K562 (cell line): ENCODE measurements around the gene AGAP1. TPM values are rescaled to one million over a fixed set of nuclear protein-coding genes. Genes with fewer than 3 reads are reported as not detected.

Experiments used
- ATAC-seq: fragments of 200-7000 bp; cut with Tn5 transposase; 3 replicates; pipeline ENCODE4 v1.9.1; 2020; ENCODE audit warnings: moderate library complexity
- BruUV-seq: library from RNA; stranded (reverse); fragments of 400-500 nt; replicated peaks from 2 replicates; lab custom pipeline; 2021; lab: Mats Ljungman, UMichigan
- CTCF ChIA-PET: fragments of 300-600 bp; formaldehyde crosslinking; extraction: SDS; loops from one replicate; lab custom pipeline; 2021; ENCODE audit warnings: low intra/inter-chr PET ratio; lab: Yijun Ruan, JAX
- POLR2A ChIA-PET: fragments of 300-600, 350-650 bp; sonication (Branson Sonifier 250); formaldehyde crosslinking; extraction: SDS; loops from one replicate; lab custom pipeline; 2021; ENCODE audit warnings: antibody characterized with exemption, inconsistent platforms; lab: Yijun Ruan, JAX
- DNase-seq, 4 experiments: peaks; one replicate each; pipeline versions ENCODE4 v3.0.0 to v3.0.0-alpha.2; 2011 to 2018; ENCODE audit warnings: low spot score in 3 of 4, mixed read lengths in 3 of 4; ENCODE audit errors: extremely low read depth in 1 of 4
- FAIRE-seq: peaks from 2 replicates; lab custom pipeline; 2011; peaks lifted over from hg19 to GRCh38; lab: Jason Lieb, UNC
- H2AFZ ChIP-seq: 2 replicates; pipeline ENCODE4 v1.6.0; 2011; ENCODE audit warnings: low read depth, low read length, control low read depth, inconsistent platforms
- H3K27ac ChIP-seq: fragments of 200-600 bp; 3 replicates; pipeline ENCODE4 v1.8.0; 2011; ENCODE audit warnings: low read depth, mild to moderate bottlenecking, control low read depth, inconsistent platforms, low read length, moderate library complexity, mixed read lengths; ENCODE audit errors: extremely low read depth
- H3K27me3 ChIP-seq, 2 experiments: fragments of 300-600 bp in 1 of 2; 2 replicates in 1 of 2; 3 replicates in 1 of 2; pipeline versions ENCODE4 v1.6.0 to v1.8.0; 2011; ENCODE audit warnings: inconsistent platforms in 2 of 2, low read length in 2 of 2, mild to moderate bottlenecking in 1 of 2, mixed read lengths in 1 of 2, moderate library complexity in 1 of 2; ENCODE audit not compliant: control insufficient read depth in 2 of 2, insufficient read depth in 2 of 2
- H3K36me3 ChIP-seq: fragments of 300-600 bp; 3 replicates; pipeline ENCODE4 v1.8.0; 2011; ENCODE audit warnings: mild to moderate bottlenecking, low read length, inconsistent platforms; ENCODE audit not compliant: control insufficient read depth, insufficient read depth
- H3K4me1 ChIP-seq, 2 experiments: fragments of 200-600 bp in 1 of 2; replicated peaks in 1 of 2; 2 replicates in 1 of 2; 3 replicates in 1 of 2; pipeline versions ENCODE4 v1.5.1 to v1.8.0; 2011; ENCODE audit warnings: inconsistent platforms in 2 of 2, low read length in 2 of 2, mild to moderate bottlenecking in 1 of 2, mixed read lengths in 1 of 2, moderate library complexity in 1 of 2; ENCODE audit not compliant: control insufficient read depth in 2 of 2, insufficient read depth in 2 of 2
- H3K4me2 ChIP-seq: 2 replicates; pipeline ENCODE4 v1.6.1; 2011; ENCODE audit warnings: low read length, control low read depth, inconsistent platforms, mixed read lengths; ENCODE audit not compliant: insufficient read depth
- H3K4me3 ChIP-seq: fragments of 200-600 bp; sonication (generic), shearing (Covaris generic); 2 replicates; pipeline ENCODE4 v1.5.1; 2016; ENCODE audit warnings: control low read depth, inconsistent platforms
- H3K79me2 ChIP-seq: fragments of 200-600 bp; 3 replicates; pipeline ENCODE4 v1.8.0; 2011; ENCODE audit warnings: low read length, inconsistent platforms; ENCODE audit not compliant: control insufficient read depth, insufficient read depth
- H3K9ac ChIP-seq, 2 experiments: 2 replicates each; pipeline versions ENCODE4 v1.6.0 to v1.6.1; 2011; ENCODE audit warnings: low read depth in 2 of 2, low read length in 2 of 2, control low read depth in 1 of 2, inconsistent platforms in 1 of 2, mild to moderate bottlenecking in 1 of 2, mixed read lengths in 1 of 2; ENCODE audit not compliant: insufficient read depth in 1 of 2
- H3K9me1 ChIP-seq: one replicate; pipeline ENCODE4 v1.6.0; 2011; ENCODE audit warnings: inconsistent platforms, mild to moderate bottlenecking, low read length, moderate library complexity; ENCODE audit not compliant: control insufficient read depth, insufficient read depth
- H3K9me3 ChIP-seq: replicated peaks from 2 replicates; pipeline ENCODE4 v1.5.1; 2011; ENCODE audit warnings: low read depth, low read length, inconsistent platforms; ENCODE audit not compliant: control insufficient read depth, insufficient read depth
- H4K20me1 ChIP-seq: replicated peaks from 2 replicates; pipeline ENCODE4 v1.6.1; 2011; ENCODE audit warnings: low read length, inconsistent platforms, mixed read lengths; ENCODE audit not compliant: control insufficient read depth, insufficient read depth
- CREB3L1 ChIP-seq: fragments of 450-650 bp; IDR thresholded peaks from 2 replicates; pipeline ENCODE4 v1.6.1; 2014; ENCODE audit warnings: low read depth, mild to moderate bottlenecking, moderate library complexity, borderline replicate concordance
- HMBOX1 ChIP-seq: sonication (generic); IDR thresholded peaks from 2 replicates; pipeline ENCODE4 v1.6.1; 2016
- IRF1 ChIP-seq: sonication (generic); formaldehyde crosslinking; IDR thresholded peaks from 2 replicates; pipeline ENCODE4 v1.8.0; 2022; ENCODE audit warnings: missing genetic modification reagents, mild to moderate bottlenecking, borderline replicate concordance
- MXI1 ChIP-seq: IDR thresholded peaks from 2 replicates; pipeline ENCODE4 v1.6.1; 2011; ENCODE audit warnings: low read depth, mild to moderate bottlenecking, improper control_type of control experiment, low read length
- NCOA2 ChIP-seq, 2 experiments: fragments of 450-650 bp; IDR thresholded peaks; 2 replicates each; pipeline ENCODE4 v1.6.1; 2018; ENCODE audit warnings: mild to moderate bottlenecking in 2 of 2, moderate library complexity in 1 of 2; ENCODE audit not compliant: partially characterized antibody in 2 of 2
- POLR2AphosphoS5 ChIP-seq: IDR thresholded peaks from 2 replicates; pipeline ENCODE4 v1.6.1; 2011; ENCODE audit warnings: mild to moderate bottlenecking, low read depth, low read length, moderate library complexity; ENCODE audit not compliant: control insufficient read depth, insufficient read depth
- RBM22 ChIP-seq: fragments of 200-400 bp; formaldehyde crosslinking; IDR thresholded peaks from 2 replicates; pipeline ENCODE4 v1.6.1; 2018; ENCODE audit warnings: low read length, low read depth; ENCODE audit not compliant: poor library complexity, severe bottlenecking
- SAFB2 ChIP-seq: fragments of 200-400 bp; formaldehyde crosslinking; IDR thresholded peaks from 2 replicates; pipeline ENCODE4 v1.6.1; 2018; ENCODE audit warnings: borderline replicate concordance, low read length, low read depth, moderate library complexity; ENCODE audit not compliant: severe bottlenecking
- SMARCE1 ChIP-seq: fragments of 450-650 bp; IDR thresholded peaks from 2 replicates; pipeline ENCODE4 v1.7.1; 2016; ENCODE audit warnings: mild to moderate bottlenecking
- WHSC1 ChIP-seq: IDR thresholded peaks from one replicate; pipeline ENCODE4 v1.6.1; 2012; ENCODE audit warnings: low read length, control low read depth, inconsistent platforms
- ZNF347 ChIP-seq: fragments of 450-650 bp; formaldehyde crosslinking; IDR thresholded peaks from 2 replicates; pipeline ENCODE4 v1.4.0; 2020; ENCODE audit warnings: low read depth, mild to moderate bottlenecking, moderate library complexity
- ZNF354B ChIP-seq: fragments of 250-450 bp; sonication (Bioruptor Pico); IDR thresholded peaks from 2 replicates; pipeline ENCODE4 v1.4.0; 2020
- ZNF384 ChIP-seq: IDR thresholded peaks from 2 replicates; pipeline ENCODE4 v1.6.1; 2012; ENCODE audit warnings: low read depth, low read length, improper control_type of control experiment
- ZNF644 ChIP-seq: fragments of 200-800 bp; sonication (Bioruptor generic); IDR thresholded peaks from 2 replicates; pipeline ENCODE4 v1.6.1; 2016; ENCODE audit warnings: low read depth, missing genetic modification characterization, missing compliant biosample characterization
- WGBS: fragments of 100-300 bp; shearing (Covaris generic); methylation state at CpG from one replicate; pipeline ENCODE4 v1.1.6; 2016; ENCODE audit warnings: low coverage, mixed read lengths; ENCODE audit not compliant: insufficient coverage; ENCODE audit errors: missing lambda C conversion rate; 5-methylcytosine and 5-hydroxymethylcytosine counted together
- in situ Hi-C: fragments of 300-500 bp; cut with MboI; formaldehyde crosslinking; loops from 4 replicates; pipeline ENCODE4 v1.15.0; 2018; ENCODE audit warnings: inconsistent platforms, mixed read lengths
- intact Hi-C: fragments of 100-400 bp; cut with micrococcal nuclease; formaldehyde crosslinking; loops from 2 replicates; pipeline ENCODE4 v1.14.2; 2022
- polyA plus RNA-seq, 8 experiments: library from polyadenylated mRNA; depleted of rRNA in 4 of 8; stranded (reverse) in 5 of 8; unstranded in 3 of 8; fragments of >200 nt; fragmentation: Nextera tagmentation in 2 of 8; fragmentation: Illumina TruSeq in 1 of 8; extraction: Ambion mirVana in 2 of 8; extraction: Trizol in 1 of 8; gene quantifications; 2 replicates each; pipeline versions ENCODE4 v1.2.1 to v1.2.3, GENCODE V29; 2011 to 2014; ENCODE audit warnings: inconsistent platforms in 1 of 8, missing spikeins in 1 of 8
- total RNA-seq, 7 experiments: library from RNA; depleted of rRNA in 6 of 7; stranded (reverse); fragments of >200 nt in 6 of 7; fragmentation: Illumina TruSeq in 2 of 7; extraction: Trizol in 2 of 7; gene quantifications; 2 replicates each; pipeline versions ENCODE4 v1.2.1 to v1.2.3, GENCODE V29; 2011 to 2021; ENCODE audit warnings: low replicate concordance in 1 of 7

Gene AGAP1
- total and polyA plus RNA-seq, 9 of the 15 experiments (the other 6 are each of a cell fraction or from before 2014, with no cell fraction given) = 1.3 to 24.0 (median 10.6) TPM

- ChIA-PET CTCF (no interaction called here), POLR2A (no interaction called here)
- no peaks in the 10 kb centered on the region for H3K9me1 ChIP-seq
- 0 out of 5 replicates have a peak, but pooled peaks cover 0 to 4% of the 10 kb centered on the region in 2 experiments for H3K4me1 ChIP-seq
- 0 out of 3 replicates have a peak, but pooled peaks cover 3% of the 10 kb centered on the region for H3K36me3 ChIP-seq
- no peak overlapping the region for H3K4me2 ChIP-seq
- whole genome bisulfite sequencing = 33% methylated on average over 3 of the region's 17 CpGs
- intact Hi-C loops = no loop called here
- no peaks in the 10 kb centered on the region for H3K27me3 ChIP-seq
- H4K20me1 ChIP-seq = no peaks in the 10 kb centered on the region
- H3K79me2 ChIP-seq = no peaks in the 10 kb centered on the region
- H3K9ac ChIP-seq = no peak overlapping the region
- ATAC-seq (no peak), FAIRE-seq (no peak), DNase-seq (no peak)
- no TSS peak for BruUV-seq
- no peak overlapping the region for H3K27ac ChIP-seq
- TF ChIP-seq POLR2AphosphoS5 (no peak), RBM22 (peak; percentile 18), ZNF347 (CRISPR knock-in tag) (no peak), HMBOX1 (no peak), MXI1 (no peak)
- in situ Hi-C loops = no loop called here
- no peak overlapping the region for H3K4me3 ChIP-seq
- no peaks in the 10 kb centered on the region for H3K9me3 ChIP-seq
- no peak overlapping the region for H2AFZ ChIP-seq
These were observed 634.5 kb downstream of the AGAP1 start for GRCh38 chr2:236128321-236128720.

GRCh38 chr2:236129935-236130334, 636.1 kb downstream of the AGAP1 start:
- intact Hi-C loops = no loop called here
- no peak overlapping the region for H3K4me3 ChIP-seq
- ChIA-PET POLR2A (no interaction called here), CTCF (interaction anchor here (0.6 kb wide), 1 partner anchor 27 kb away, joined by 3 read pairs; no protein-coding TSS in a partner anchor)
- BruUV-seq = no TSS peak
- H3K36me3 ChIP-seq = no peaks in the 10 kb centered on the region
- H2AFZ ChIP-seq = no peak overlapping the region
- no peaks in the 10 kb centered on the region for H4K20me1 ChIP-seq
- FAIRE-seq (no peak), DNase-seq (no peak), ATAC-seq (no peak)
- no peak overlapping the region for H3K9ac ChIP-seq
- in situ Hi-C loops = no loop called here
- H3K4me1 ChIP-seq = 0 out of 5 replicates have a peak, but pooled peaks cover 0 to 4% of the 10 kb centered on the region in 2 experiments
- no peak overlapping the region for H3K4me2 ChIP-seq
- no peaks in the 10 kb centered on the region for H3K27me3 ChIP-seq
- no peaks in the 10 kb centered on the region for H3K9me3 ChIP-seq
- H3K79me2 ChIP-seq = no peaks in the 10 kb centered on the region
- no peaks in the 10 kb centered on the region for H3K9me1 ChIP-seq
- WGBS = 86% methylated on average over 2 of the region's 4 CpGs
- no peak overlapping the region for H3K27ac ChIP-seq
- TF ChIP-seq NCOA2 (IDR thresholded peaks at IDR 0.05; ENCODE audit: partially characterized antibody in 2 of 2) (no peak), SAFB2 (no peak), ZNF354B (CRISPR knock-in tag) (no peak), SMARCE1 (no peak), ZNF644 (tag) (no peak), ZNF384 (no peak), IRF1 (CRISPR knock-in tag) (no peak), WHSC1 (no peak), CREB3L1 (no peak)
